ENCODE data around the gene OGFR.
"Not testable (repeated sequence)": the region's sequence is repeated elsewhere in the genome, so short reads cannot be mapped to it uniquely, and the experiment has no call there.

The OGFR gene

DNA sequence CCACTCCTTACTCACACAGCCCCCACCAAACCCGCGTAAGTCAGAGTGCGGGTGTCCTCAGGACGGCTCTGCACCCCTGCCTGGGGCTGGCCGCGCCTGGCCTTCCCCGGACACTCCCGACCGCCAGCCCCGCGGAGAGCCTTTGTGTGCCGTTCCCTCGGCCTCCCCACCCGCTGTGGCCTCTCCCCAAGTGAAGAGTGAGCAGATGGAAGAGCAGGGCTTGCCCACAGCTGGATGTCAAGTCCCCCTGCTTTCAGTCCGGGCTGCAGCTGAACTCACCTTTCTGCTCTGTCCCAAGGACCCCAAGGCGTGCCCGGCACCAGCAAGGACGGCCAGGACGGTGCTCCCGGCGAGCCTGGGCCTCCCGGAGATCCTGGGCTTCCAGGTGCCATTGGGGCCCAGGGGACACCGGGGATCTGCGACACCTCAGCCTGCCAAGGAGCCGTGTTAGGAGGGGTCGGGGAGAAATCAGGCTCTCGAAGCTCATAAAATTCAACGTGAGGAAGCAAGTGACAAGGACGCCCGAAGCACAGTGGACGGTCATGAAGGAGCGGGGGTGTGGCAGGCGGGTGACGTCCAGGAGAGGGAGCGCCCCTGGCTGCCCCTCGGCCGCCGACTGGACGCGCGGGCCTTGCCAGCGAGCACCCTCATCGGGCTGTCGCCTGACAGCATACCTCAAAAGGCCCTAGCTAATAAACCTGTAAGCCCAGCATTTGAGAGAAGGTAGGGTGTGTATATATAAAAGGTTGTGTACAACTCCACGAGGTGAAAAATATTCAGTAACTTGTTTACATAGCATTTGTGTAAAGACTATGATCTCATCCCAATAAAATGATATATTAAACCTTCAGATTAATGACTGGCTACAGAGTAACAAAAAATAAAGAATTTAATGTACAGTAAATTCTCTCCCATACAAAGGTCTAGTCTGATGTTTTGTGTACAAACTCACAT is 35.9 kb downstream of the OGFR start:
- no peak for DNase-seq (ENCODE audit: low spot score)

DNA sequence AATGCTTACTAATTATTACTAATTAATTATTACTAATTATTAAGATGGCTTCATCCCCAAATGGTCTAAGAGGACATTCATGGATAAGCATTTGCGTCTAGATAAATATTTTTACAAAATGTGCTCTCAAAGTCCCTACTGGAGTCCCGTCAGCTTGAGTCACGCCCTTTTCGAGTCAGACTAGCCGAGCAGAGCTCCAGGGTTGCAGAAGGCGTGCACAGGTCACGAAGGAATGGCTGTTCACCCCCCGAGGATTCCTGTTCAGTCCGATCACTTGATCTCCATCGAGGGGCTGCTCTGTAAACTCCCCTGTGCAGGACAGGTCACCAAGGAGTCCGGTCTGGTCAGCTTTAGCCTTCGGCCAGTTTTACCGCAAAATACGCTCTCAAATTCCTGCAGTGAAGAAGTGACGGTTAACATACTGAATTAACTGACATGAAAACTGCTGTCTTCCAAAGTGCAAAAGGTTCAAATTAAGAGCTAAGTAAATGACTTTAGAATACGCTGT is 37.1 kb downstream of the OGFR start:
- DNase-seq (ENCODE audit: low spot score) = no peak

DNA sequence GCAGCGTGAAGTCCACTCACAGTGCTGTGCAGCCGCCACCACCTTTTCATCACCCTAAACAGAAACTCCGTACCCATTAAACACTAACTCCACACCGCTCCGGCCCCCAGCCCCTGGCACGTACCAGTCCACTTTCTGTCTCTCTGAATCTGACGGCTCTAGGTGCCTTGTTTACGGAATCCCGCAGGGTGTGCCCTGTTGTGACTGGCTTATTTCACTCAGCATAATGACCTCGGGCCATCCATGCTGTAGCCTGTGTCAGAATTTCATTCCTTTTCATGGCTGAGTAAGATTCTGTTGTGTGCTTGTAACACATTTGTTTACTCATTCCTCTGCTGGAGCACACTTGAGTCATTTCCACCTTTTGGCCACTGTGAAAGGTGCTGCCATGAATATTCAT is 39.0 kb downstream of the OGFR start:
- no peak for DNase-seq (ENCODE audit: low spot score)

DNA sequence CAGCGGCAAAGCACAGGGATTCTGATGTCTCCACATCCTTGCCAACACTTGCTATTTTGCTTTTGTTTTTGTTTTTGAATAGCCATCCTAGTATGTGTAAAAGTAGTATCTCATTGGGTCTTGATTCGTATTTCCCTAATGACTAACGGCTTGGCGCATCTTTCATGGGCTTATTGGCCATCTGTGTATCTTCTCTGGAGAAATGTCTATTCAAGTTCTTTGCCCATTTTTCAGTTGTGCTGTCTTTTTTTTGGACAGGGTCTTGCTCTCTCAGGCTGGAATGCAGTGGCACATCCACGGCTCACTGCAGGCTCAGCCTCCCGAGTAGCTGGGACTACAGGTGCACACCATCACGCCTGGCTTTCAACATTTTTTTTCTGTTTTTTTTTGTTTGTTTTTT is 39.5 kb downstream of the OGFR start:
- no peak for DNase-seq (ENCODE audit: low spot score)

DNA sequence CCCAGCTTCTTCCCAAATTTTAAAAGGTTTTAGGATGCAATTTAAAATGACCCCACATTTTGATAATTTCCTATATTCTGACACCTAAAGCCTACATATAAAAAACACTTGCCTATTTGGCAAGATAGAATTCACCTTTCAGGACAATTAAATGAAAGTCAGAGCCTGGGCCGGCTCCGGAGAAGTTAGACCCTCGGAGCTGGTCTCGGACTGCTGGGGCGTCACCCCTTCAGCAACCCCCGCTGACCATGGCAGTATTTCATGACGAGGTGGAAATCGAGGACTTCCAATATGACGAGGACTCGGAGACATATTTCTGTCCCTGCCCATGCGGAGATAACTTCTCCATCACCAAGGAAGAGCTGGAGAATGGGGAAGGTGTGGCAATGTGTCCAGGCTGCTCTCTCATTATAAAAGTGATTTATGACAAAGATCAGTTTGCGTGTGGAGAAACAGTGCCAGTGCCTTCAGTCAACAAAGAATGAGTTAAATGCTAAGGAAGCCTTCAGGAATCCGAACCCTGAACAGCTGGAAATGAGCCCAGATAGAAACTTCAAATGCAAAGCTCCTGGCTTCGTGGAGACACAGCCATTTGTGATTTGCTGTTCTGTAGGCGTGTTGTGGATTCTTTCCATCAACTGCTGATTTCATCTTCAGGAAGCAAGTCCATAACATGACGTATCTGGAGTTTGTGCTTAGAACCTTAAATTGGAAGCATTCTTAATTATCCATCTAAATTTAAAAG is 41.0 kb downstream of the OGFR start:
- no peak for DNase-seq (ENCODE audit: low spot score)

DNA sequence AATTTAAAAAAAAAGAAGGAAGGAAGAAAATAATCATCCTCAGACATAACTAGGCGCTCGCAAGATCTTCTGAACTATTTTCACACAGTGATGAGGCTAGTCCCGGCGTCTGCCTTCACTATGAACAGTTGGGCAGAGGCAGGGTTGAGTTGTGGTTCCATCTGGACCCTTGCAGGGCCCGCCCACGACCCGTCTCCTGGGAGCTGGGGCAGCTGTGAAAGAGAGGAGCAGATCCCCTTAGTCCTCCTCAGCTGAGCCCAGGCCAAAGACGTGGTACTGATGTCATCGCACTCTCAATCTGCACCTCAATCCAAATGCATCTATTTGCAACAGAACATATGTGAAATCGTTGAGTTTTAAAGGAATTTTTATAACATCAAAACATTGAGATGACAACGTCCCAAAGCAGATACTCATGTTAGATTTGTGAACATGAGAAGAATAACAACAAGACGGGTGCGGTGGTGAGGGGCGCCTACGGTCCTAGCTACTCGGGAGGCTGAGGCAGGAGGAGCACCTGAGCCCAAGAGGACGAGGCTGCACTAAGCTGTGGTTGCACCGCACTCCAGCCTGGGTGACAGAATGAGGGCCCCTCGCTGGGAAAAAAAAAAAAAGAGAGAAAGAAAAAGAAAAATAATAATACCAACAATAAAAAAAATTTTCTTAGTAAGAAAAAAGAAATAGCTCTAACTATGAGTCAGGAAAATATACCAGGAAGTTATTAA is 41.7 kb downstream of the OGFR start:
- DNase-seq (ENCODE audit: low spot score) = peak; percentile 84

DNA sequence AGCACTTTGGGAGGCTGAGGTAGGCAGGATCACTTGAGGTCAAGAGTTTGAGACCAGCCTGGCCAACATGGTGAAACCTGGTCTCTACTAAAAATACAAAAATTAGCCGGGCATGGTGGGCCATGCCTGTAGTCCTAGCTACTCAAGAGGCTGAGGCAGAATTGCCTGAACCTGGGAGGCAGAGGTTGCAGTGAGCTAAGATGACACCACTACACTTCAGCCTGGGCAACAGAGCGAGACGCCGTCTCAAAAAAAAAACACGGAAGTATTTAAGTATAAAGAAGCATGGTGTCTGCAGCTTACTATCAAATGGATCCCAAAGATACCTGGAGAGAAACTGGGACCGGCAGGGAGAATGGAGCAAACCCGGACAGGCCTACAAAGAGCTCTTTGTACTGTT is 44.3 kb downstream of the OGFR start:
- not testable (repeated sequence) for DNase-seq (ENCODE audit: low spot score)

DNA sequence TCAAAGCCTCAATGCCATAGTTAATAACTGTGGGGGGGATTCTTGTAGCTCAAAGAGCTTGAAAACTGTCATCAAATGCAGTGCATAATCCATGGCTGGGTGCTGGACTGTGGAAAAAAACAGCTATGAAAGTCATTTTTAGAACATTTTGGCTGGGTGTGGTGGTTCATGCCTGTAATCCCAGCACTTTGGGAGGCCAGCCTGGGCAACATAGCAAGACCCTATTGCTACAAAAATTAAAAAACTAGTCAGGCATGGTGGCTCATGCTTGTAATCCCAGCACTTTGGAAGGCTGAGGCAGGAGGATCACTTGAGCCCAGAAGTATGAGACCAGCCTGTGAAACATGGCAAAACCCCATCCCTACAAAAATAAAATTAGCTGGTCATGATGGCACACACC is 44.8 kb downstream of the OGFR start:
- no peak for DNase-seq (ENCODE audit: low spot score)

DNA sequence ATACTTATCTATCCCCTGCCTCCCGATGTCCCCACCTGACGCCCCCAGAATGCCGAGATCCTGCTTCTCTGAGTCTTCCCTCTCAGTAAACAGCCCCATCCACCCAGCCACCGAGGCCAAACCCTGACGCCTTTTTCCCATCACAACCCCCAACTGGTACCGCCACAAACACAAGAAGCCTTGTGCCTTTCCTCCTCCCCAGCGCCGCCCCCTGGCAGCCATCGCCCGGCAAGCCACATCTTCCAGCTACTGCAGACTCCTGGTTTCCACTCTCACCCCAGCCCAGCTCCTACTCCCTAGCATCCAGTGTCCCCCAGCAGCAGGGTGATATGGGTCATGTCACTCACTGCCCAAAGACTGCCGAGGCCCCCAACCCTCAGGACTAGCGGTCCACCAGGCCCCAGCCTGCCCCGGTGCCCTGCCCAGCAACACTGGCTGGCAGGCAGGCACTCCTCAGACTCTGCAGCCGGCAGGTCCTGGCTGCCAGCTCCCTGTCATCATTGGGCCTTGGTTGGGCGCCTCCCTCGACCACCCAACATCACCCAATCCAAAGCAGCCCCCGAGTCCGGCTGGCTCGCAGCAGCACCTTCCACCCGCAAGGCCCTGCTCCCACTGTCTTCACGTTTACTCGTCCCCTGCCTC is 45.8 kb downstream of the OGFR start:
- no peak for DNase-seq (ENCODE audit: low spot score)

DNA sequence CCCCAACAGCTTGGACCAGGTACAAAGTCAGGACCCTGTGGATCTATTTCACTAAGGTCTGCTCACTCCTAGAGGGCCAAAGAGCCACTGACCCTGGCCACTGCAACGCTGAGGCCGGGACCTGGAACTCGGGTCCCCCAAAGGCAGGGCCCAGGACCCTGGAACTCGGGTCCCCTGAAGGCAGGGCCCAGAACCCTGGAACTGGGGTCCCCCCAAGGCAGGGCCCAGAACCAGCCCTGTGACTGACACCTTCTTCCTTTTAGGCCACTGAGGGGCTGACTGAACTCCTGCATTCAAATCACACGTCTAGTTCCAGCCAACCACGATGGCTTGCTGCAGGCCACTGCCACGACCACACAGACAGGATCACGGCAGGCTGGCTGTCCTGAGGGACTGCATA is 47.6 kb downstream of the OGFR start:
- DNase-seq (ENCODE audit: low spot score) = no peak

DNA sequence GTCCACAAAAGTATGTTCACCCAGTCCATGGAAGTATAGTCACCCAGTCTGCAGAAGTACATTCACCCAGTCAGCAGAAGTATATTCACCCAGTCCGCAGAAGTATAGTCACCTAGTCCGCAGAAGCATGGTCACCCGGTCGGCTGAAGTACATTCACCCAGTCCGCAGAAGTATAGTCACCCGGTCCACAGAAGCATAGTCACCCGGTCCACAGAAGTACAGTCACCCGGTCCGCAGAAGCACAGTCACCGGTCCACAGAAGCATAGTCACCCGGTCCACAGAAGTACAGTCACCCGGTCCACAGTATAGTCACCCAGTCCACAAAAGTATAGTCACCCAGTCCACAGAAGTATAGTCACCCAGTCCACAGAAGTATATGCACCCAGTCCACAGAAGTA is 48.2 kb downstream of the OGFR start:
- DNase-seq (ENCODE audit: low spot score) = no peak

DNA sequence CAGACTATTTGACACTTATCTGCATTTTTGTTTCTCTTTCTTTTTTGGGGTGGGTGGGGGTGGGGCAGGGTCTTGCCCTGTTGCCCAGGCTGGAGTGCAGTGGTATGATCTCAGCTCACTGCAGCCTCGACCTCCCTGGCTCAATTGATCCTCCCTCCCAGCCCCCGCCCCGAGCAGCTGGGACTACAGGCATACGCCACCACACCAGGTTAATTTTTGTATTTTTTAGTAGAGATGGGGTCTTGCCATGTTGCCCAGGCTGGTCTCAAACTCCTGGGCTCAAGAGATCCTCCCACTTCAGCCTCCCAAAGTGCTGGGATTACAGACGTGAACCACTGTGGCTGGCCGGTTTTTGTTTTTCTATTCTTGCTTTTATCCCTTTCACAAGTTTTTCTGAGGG is 48.7 kb downstream of the OGFR start:
- not testable (repeated sequence) for DNase-seq (ENCODE audit: low spot score)

DNA sequence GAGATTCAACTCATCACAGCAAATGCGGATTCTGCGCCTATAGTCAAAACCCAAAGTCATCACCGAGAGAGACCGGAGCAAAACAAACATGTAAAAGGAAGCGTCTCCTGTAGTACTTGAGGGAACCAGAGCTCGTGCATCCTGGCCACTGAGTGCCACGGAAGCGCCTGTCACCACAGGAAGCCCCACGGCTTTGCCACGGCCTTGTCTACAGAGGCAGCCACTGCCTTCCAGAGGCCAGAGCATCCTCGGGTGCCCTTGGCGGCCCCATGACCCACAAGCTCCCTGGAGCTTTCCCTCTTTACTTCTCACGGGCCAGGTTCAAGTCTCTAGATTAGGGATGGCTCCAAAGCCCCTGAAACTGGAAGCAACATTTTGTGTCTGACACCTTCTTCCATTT is 49.5 kb downstream of the OGFR start:
- no peak for DNase-seq (ENCODE audit: low spot score)

DNA sequence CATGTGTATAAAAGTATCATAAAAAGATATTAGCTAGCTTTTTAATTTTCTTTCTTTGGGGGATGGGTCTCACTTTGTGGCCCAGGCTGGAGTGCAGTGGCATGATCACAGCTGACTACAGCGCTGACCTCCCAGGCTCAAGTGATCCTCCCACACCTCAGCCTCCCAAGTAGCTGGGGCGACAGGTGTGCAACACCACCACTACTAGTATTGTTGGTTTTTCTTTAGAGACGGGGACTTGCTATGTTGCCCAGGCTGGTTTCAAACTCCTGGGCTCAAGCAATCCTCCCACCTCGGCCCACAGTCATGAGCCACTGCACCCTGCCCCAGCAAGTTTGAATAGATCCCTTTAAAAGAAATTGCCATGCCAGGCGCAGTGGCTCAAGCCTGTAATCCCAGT is 50.5 kb downstream of the OGFR start:
- DNase-seq (ENCODE audit: low spot score) = no peak

DNA sequence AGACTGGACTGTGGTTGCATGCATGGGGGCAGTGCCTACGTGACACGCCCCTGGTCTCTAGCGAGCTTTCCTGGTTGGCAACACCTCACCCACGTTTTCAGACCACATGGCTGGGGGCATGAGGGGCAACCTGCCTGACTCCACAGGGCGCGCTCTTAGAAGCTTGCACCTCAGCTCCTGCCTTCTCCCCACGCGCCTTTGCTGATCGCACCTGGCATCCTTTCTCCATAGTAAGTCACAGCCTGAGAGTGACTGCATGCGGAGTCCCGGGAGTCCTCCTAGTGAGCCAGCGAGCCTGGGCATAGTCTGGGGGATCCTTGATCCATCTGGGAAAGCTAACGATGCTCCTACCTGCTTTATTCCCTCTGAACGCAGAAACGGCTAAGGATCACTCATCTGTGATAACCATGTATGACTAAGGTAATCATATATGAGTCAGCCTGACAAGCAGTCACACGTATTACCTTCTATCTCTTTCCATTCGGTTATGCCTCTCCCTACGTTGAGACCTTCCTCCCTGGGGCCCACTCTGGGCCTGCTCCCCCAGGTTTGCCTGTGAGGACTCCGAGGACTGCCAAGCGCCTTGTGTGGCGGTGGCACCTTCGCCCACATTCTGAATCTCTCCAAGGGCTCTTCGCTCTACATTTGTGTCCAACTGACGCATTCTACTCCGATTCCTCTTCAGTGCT is 52.4 kb downstream of the OGFR start:
- DNase-seq (ENCODE audit: low spot score) = no peak

DNA sequence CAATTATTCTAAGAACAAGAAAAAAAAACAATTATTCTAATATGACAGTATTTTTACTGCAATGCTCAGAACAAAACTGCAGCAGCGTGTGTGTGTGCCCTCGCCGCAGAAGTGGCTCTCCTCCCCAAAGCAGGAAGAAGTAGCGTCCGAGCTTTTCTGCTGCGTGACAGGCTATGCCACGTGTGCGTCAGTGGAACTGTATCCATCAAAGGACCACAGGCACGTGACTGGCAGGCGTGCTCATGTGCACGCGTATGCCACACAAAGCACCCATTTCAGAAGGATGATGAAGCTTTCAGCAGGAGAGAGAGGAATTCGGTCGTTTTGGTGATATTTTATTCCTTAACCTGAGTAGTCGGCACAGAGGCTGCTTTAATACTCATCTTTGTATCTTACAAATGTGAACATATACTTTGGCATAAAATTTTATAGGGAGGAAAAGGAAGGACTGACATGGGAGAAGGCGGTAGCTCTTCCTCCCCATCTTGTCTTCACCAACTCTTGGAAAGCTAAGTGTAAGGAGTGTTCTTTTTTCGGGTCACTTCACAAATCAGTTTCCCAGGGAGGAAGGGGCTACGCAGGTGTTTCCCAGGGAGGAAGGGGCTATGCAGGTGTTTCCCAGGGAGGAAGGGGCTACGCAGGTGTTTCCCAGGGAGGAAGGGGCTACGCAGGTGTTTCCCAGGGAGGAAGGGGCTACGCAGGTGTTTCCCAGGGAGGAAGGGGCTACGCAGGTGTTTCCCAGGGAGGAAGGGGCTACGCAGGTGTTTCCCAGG is 53.6 kb downstream of the OGFR start:
- no peak for DNase-seq (ENCODE audit: low spot score)

DNA sequence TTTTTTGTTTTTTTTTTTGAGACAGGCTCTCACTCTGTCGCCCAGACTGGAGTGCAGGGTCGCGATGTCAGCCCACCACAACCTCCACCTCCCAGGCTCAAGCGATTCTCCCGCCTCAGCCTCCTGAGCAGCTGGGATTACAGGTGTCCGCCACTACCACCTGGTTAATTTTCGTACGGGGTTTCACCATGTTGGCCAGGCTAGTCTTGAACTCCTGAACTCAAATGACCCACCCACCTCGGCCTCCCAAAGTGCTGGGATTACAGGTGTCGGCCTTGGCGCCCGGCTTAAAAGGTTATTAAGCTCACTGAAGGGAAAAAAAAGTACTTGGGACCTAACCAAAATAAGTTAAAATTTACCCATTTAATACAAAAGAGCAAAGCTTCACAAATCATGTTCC is 55.1 kb downstream of the OGFR start:
- no peak for DNase-seq (ENCODE audit: low spot score)

DNA sequence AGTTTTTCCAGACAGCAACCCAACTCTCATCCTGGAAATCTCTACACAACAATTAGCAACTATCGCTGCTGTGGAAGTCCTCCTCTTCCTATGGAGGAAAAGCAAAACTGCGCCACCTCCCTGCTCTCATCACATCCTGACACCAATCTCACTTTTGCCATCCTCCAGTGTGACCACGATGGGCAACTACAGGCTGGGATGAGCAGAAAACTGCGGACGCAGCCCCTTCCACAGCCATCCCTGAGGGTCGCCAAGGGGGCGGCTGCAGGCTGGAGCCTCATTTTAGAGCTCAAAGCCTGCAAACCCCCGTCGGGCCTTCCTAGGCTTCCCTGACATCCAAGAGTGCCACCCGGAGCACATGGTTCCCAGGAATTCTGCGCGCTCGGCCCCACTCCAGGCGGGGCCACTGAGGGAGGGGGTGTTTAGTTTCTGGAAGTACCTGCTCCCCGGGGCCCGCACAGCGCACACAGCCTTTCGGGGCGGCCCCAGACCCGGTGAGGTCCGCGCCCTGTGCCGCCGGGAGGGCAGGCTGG is 55.8 kb downstream of the OGFR start:
- no peak for DNase-seq (ENCODE audit: low spot score)

DNA sequence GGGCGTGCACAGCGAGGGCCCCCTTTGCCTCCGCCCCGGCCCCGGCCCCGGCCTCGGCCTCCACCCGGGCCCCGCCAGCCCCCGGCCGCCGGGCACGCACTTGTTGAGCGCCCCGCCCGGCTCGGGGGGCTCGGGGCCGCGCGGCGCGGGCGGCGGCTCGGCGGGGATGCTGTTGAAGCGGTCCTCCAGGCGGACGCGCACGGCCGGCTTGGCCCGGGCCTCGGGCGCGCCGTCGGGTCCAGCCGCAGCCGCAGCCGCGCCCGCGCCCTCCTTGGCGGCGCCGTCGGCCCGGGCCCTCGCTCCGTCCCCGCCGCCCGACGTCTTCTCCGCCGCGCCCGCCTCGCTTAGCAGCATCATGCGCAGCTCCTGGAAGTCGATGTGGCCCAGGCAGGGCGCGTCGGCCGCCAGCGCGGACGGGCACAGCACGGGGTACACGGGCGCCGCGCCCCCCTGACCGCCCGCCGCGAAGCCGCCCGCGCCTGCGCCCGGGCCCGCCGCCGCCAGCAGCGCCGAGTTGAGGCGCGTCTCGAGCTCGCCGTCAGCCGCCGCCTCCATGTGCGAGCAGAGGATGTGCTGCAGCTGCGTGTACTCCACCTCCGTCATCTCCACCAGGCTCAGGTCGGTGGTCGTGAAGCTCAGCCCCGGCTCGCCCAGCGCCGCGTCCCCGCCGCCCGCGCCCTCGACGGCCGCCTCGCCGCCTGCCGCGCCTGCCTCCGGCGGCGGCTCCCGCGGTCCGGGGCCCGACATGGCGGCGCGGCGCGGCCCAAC is 56.5 kb downstream of the OGFR start:
- DNase-seq (ENCODE audit: low spot score) = peak; percentile 82
